Mucosa of rectum (tissue), 2 donors: ENCODE results near the gene MRGPRF.

Experiments used
- H3K27ac ChIP-seq, 2 donors: one replicate each; pipeline ENCODE4 v1.7.0; 2013; ENCODE audit warnings: inconsistent platforms in 2 of 2, low read depth in 2 of 2, low read length in 2 of 2
- H3K27me3 ChIP-seq, 2 donors: one replicate each; pipeline ENCODE4 v1.7.0; 2013; ENCODE audit warnings: low read length in 2 of 2; ENCODE audit not compliant: control insufficient read depth in 2 of 2, insufficient read depth in 2 of 2
- H3K36me3 ChIP-seq, 2 donors: one replicate each; pipeline ENCODE4 v1.7.0; 2013; ENCODE audit warnings: low read length in 2 of 2; ENCODE audit not compliant: control insufficient read depth in 2 of 2, insufficient read depth in 2 of 2
- H3K4me1 ChIP-seq, 2 donors: one replicate each; pipeline ENCODE4 v1.7.0; 2013; ENCODE audit warnings: low read length in 2 of 2, mild to moderate bottlenecking in 1 of 2; ENCODE audit not compliant: control insufficient read depth in 2 of 2, insufficient read depth in 2 of 2
- H3K4me3 ChIP-seq, 2 donors: one replicate each; pipeline ENCODE4 v1.7.0; 2013; ENCODE audit warnings: low read length in 2 of 2
- H3K9ac ChIP-seq, 2 donors: one replicate each; pipeline ENCODE4 v1.7.0; 2013; ENCODE audit warnings: low read length in 2 of 2, low read depth in 1 of 2, mild to moderate bottlenecking in 1 of 2
- H3K9me3 ChIP-seq, 2 donors: one replicate each; pipeline ENCODE4 v1.7.0; 2013; ENCODE audit warnings: low read length in 2 of 2; ENCODE audit not compliant: control insufficient read depth in 2 of 2
- donor health status: healthy.
- donor health status: Normal muscosa, but diverticular disease.

MRGPRF gene

DNA sequence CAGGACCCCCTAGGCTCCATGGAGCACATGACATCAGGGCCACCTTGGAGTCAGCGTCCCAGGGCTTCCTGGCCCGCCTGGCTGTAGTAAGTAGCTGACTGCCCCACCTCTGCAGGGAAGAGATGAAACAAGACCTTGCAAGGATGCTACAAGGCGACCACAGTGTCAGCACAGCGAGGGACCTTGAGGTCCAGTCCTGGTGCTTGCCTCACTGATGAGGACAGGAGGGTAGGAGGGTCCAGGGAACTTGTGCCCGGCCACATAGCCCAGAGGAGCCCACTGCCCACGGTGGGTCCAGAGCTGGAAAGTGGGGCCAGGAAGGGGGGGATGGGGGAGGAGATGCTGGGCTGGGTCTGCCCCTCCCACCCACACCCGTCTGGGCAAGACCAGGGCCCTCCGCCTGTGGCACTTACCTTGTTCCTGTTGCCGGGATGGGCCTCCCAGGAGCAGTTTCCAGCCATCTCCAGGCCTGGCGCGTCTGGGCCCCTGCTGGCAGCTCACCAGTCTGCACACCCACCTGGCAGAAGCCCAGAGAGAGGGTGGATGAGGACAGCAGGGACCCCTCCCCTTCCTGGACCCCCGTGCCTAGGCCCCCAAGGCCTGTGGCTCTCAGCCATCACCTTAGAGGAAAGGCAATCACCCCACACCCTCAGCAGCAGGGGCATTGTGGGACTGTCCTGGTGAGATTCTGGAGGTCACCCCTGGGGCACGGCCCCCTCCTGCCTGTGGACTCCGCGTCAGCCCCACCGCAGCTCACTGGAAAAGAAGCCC is 3.4 kb downstream of the MRGPRF start:
- H3K36me3 ChIP-seq, result no peaks in the 10 kb centered on the region
- no peak overlapping the region for H3K9ac ChIP-seq
- H3K4me1 ChIP-seq, result peaks cover 18 to 19% of the 10 kb centered on the region in 2 donors
- H3K4me3 ChIP-seq, result peak overlapping the region in 1 of 2 donors; percentile 67
- peaks cover 15 to 19% of the 10 kb centered on the region in 2 donors for H3K27me3 ChIP-seq
- peak overlapping the region; percentile 60 to 83 for H3K27ac ChIP-seq
- no peaks in the 10 kb centered on the region for H3K9me3 ChIP-seq

DNA sequence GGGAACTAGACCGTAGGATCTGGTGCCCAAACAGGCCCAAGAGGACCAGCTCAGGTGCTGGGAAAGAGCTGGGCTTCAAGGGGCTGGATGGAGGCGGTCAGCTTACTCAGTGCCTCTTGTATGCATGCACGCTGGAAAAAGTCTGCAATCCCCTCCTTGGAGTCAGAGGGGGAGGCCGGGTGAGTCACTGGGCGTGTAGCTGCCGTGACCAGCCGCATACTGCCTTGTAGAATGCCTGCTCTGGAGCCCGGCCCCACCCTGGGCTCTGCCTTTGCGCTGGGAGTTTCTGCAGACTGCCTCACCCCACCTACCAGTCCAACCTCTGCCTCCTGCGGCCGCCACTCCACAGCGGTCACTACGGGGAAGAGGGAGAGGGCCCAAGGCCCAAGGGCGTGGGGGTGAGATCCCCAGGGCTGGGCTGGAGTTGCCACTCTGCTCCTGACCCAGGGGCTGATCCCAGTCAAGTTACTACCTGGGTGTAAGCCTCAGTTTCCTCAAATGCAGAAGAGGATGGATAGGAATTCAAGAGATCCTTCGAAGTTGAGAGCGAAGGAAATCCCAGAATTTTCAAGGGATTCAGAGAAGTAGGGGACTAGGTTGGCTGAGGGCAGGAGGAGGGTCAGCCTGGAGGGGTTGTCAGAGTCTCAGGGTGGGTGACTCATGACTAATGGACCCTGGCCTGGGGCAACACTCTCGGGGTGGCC is 4.2 kb downstream of the MRGPRF start:
- H3K4me3 ChIP-seq, result peak overlapping the region in 1 of 2 donors; percentile 14

DNA sequence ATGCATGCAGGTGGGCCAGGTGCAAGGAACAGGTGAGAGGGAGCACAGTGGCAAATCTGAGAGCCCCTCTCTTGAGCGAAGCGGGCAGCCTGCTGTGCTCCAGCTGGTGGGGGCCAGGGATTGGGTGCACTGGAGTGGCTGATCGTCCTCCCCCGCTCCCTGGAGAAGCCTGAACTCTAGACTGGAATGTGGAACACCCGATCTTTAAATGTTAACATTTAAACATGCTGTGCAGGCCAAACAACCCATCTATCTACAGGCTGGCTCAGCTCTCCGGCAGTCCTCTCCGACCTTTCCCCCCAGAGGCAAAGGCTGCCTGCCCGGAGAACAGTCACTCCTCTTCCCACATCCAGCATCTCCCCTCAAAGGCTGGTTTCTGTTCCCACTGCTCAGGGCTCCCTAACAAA is 5.1 kb downstream of the MRGPRF start:
- Histone ChIP-seq H3K9me3 (no peaks in the 10 kb centered on the region), H3K36me3 (no peaks in the 10 kb centered on the region), H3K27me3 (peaks cover 8 to 15% of the 10 kb centered on the region in 2 donors), H3K4me3 (no peak overlapping the region), H3K9ac (no peak overlapping the region), H3K27ac (peak overlapping the region; percentile 60 to 83), H3K4me1 (peaks cover 18 to 19% of the 10 kb centered on the region in 2 donors)

More for the DNA sequence above, 4.2 kb downstream of the MRGPRF start:
- Histone ChIP-seq H3K9me3 (no peaks in the 10 kb centered on the region), H3K27me3 (peaks cover 9 to 19% of the 10 kb centered on the region in 2 donors), H3K36me3 (no peaks in the 10 kb centered on the region), H3K4me1 (peaks cover 18 to 19% of the 10 kb centered on the region in 2 donors), H3K27ac (peak overlapping the region; percentile 60 to 83), H3K9ac (no peak overlapping the region)

DNA sequence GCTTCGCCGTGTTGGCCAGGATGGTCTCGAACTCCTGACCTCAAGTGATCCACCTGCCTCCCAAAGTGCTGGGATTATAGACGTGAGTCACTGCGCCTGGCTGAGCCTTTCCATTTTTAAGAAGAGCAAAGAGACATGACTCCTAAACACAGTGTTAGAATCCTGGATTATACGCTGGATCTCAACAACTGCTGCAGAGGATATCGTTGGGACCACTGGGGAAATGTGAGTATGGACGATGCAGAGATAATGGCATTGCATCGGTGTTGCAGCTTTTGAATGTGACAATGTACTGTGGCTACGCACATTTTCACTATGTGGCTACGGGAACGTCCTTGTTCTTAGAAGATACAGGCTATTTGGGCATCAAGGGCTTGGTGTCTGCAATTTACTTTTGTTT is 6.2 kb downstream of the MRGPRF start:
- H3K27me3 ChIP-seq, result peaks cover 3 to 11% of the 10 kb centered on the region in 2 donors
- H3K9me3 ChIP-seq, result no peaks in the 10 kb centered on the region
- H3K36me3 ChIP-seq, result no peaks in the 10 kb centered on the region
- no peak overlapping the region for H3K9ac ChIP-seq
- no peak overlapping the region for H3K27ac ChIP-seq
- H3K4me3 ChIP-seq, result no peak overlapping the region
- peaks cover 18 to 19% of the 10 kb centered on the region in 2 donors for H3K4me1 ChIP-seq

DNA sequence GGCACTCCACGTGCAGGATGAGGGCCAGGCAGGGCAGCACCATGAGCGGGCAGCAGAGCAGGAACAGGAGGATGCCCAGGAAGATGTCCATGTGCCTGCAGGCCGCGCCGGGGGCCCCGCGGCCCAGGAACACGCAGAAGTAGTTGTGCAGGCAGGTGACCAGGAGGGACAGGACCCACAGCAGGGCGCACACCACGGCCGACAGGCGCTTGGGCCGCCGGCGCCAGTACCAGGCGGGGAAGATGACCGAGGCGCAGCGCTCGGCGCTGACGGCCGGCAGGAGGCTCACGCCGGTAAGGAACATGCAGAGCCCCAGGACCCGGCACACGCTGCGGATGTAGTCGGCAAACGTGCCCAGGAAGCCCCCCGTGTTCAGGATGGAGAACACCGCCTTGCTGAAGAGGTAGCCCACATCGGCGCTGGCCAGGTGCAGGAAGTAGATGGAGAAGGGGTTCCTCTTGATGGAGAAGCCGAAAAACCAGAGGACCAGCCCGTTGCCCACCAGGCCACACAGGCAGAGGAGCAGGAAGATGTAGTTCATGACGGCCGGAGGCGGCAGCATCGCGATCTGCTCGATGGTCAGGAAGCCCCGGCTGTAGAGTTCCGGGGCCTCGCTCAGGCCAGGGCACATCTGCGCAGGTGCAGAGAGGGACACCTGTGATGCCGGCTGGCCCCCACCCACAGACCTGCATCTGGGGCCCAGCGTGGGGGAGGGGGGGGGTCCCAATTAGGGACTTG is 7.2 kb downstream of the MRGPRF start:
- Histone ChIP-seq H3K9ac (no peak overlapping the region), H3K9me3 (no peaks in the 10 kb centered on the region), H3K36me3 (no peaks in the 10 kb centered on the region), H3K27me3 (peaks cover 0 to 6% of the 10 kb centered on the region in 2 donors), H3K4me1 (peaks cover 18 to 23% of the 10 kb centered on the region in 2 donors), H3K4me3 (no peak overlapping the region), H3K27ac (no peak overlapping the region)

DNA sequence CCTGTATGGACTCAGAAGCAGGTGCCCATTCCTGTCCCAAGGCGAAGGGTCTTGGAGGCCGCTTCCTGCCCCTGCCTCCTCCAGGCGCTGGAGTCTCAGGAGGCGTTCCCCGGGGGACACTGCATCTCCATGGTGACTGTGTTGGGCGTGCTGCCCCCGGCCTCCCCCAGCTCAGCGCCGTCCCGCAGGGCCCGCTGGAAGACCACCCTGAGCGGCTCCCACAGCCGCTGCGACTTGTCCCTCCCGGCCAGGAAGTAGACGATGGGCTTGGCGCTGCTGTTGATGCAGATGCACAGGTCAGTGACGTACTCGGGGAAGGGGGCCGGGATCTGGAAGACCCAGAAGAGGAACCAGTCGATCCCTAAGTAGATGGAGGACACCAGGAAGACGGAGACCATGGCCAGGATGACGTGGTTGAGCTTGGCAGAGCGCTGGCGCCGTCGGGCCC is 7.8 kb downstream of the MRGPRF start:
- no peak overlapping the region for H3K27ac ChIP-seq
- H3K4me3 ChIP-seq, result no peak overlapping the region
- H3K9ac ChIP-seq, result no peak overlapping the region
- peaks cover 18 to 22% of the 10 kb centered on the region in 2 donors for H3K4me1 ChIP-seq
- no peaks in the 10 kb centered on the region for H3K9me3 ChIP-seq
- no peaks in the 10 kb centered on the region for H3K36me3 ChIP-seq
- H3K27me3 ChIP-seq, result peaks cover 0 to 6% of the 10 kb centered on the region in 2 donors

DNA sequence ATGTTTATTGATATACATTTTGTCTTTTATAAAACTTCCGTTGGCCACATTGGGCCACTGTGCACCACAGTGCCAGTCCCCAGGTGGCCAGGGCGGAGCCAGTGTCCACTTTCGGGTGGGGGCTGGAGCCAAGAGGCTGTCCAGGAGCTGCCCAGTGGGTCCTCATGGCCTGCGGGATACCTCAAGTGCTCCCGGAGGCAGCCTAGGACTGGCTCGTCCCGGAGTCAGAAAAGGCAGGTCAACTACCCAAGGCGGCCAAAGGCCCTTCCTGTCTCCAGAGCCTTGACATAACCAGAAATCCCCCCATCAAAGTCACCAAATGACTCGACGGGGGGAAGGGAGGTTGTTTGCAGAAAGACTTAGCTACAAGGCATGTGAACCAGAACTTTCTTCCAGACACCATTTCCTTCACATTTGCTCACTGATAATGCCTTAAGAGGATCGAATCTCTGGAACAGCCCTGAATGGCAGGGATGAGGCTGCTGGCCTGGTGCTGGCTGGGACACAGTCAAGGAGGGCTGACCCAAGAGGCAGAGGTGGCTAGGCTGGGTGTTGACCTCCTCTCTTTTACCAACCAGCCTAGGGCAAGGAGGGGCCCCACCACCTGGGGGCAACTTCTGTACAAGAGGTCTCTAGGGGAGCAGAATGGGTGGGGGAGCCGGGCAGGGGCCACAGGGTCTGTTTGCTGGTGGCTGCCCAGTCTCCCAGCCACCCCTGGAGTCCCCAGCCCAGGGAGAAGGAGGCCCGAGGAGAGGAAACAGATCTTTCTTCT is 8.4 kb downstream of the MRGPRF start:
- Histone ChIP-seq H3K4me3 (no peak overlapping the region), H3K36me3 (no peaks in the 10 kb centered on the region), H3K9me3 (no peaks in the 10 kb centered on the region), H3K9ac (no peak overlapping the region), H3K27ac (no peak overlapping the region), H3K4me1 (peaks cover 17 to 18% of the 10 kb centered on the region in 2 donors), H3K27me3 (peaks cover 0 to 6% of the 10 kb centered on the region in 2 donors)

DNA sequence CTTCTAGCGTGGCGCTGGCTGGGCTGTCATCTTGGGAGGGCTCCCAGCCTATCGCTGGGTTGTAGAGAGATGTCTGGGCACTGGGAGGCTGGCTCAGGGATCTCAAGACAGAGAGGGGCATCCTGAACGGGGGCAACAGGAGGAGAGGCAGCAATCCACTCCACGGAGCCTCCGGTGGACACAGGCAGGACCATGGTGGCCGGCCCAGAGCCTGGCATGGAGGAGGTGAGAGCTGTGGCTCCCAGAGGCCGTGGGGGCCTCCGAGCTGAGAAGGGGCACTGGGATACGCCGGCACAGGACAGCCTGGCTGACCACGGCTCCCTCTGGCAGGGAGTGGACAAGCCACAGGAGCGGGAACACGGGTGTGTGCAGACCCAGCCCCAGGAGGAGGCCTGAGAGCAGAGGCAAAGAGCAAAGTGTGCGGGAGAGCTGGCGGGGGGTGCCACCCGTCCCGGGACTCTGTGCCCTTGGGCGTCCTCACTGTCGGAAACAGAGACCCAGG is 9.1 kb downstream of the MRGPRF start:
- H3K4me3 ChIP-seq, result no peak overlapping the region
- H3K27ac ChIP-seq, result peak overlapping the region in 1 of 2 donors; percentile 27
- H3K27me3 ChIP-seq, result no peaks in the 10 kb centered on the region
- H3K36me3 ChIP-seq, result no peaks in the 10 kb centered on the region
- H3K9me3 ChIP-seq, result no peaks in the 10 kb centered on the region
- H3K4me1 ChIP-seq, result peaks cover 15 to 17% of the 10 kb centered on the region in 2 donors
- H3K9ac ChIP-seq, result no peak overlapping the region

DNA sequence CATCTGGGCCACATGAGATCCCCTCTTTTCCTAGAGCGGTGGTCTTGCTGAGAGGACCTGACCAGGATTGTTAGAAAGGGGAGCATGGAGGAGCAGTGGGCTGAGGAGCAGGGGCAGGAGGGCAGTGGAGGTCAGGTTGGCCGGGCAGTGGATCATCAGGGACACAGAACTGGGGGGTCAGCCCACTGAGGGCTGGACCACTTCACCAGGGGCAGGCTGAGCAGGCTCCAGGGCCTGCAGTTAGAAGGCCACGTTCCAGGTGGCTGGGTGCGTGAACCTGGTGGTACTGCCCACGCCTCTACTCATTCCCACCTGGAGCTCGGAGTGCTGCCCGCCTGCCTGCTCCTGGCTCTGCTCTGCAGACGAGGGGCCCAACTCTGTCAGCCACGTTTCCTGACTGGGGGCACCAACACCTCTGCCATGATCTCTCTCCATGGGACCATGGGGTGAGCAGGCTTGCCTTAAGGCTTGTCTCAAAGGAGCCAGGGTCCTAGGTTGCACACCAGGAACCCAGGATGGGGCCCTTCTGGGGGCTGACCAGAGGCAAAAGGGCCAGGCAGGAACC is 9.7 kb downstream of the MRGPRF start:
- no peaks in the 10 kb centered on the region for H3K36me3 ChIP-seq
- no peaks in the 10 kb centered on the region for H3K9me3 ChIP-seq
- H3K9ac ChIP-seq, result no peak overlapping the region
- no peak overlapping the region for H3K4me3 ChIP-seq
- H3K27me3 ChIP-seq, result no peaks in the 10 kb centered on the region
- no peak overlapping the region for H3K27ac ChIP-seq
- H3K4me1 ChIP-seq, result peaks cover 10 to 16% of the 10 kb centered on the region in 2 donors
